GM18520 (cell line): ENCODE data around the gene KCNQ1.

Experiments used
- ATAC-seq: cut with Tn5 transposase; IDR thresholded peaks from one replicate; pipeline ENCODE4 v1.9.1; 2021; ENCODE audit not compliant: unreplicated experiment

KCNQ1 gene

GRCh38 chr11:2887515-2888195 is 442.8 kb downstream of the KCNQ1 start:
- no peak for ATAC-seq

GRCh38 chr11:2888266-2888968 is 443.6 kb downstream of the KCNQ1 start:
- ATAC-seq, result no peak

GRCh38 chr11:2889362-2890273 is 444.8 kb downstream of the KCNQ1 start:
- no peak for ATAC-seq

GRCh38 chr11:2890466-2891294 is 445.9 kb downstream of the KCNQ1 start:
- no peak for ATAC-seq

GRCh38 chr11:2891326-2892214 is 446.8 kb downstream of the KCNQ1 start:
- no peak for ATAC-seq

GRCh38 chr11:2892215-2892966 is 447.6 kb downstream of the KCNQ1 start:
- no peak for ATAC-seq

GRCh38 chr11:2892967-2893528 is 448.2 kb downstream of the KCNQ1 start:
- no peak for ATAC-seq

GRCh38 chr11:2893935-2894334 is 449.1 kb downstream of the KCNQ1 start:
- ATAC-seq, result no peak

GRCh38 chr11:2896047-2896446 is 451.2 kb downstream of the KCNQ1 start:
- ATAC-seq, result no peak

GRCh38 chr11:2897048-2897447 is 452.2 kb downstream of the KCNQ1 start:
- ATAC-seq, result no peak

- ATAC-seq, result no peak
These were observed 453.7 kb downstream of the KCNQ1 start for GRCh38 chr11:2898366-2899079.
